Upper lobe of left lung (tissue), 6 donors: ENCODE results near the gene ARFRP1. TPM values are rescaled to one million over a fixed set of nuclear protein-coding genes. Genes with fewer than 3 reads are reported as not detected.
"Not testable (repeated sequence)": the region's sequence is repeated elsewhere in the genome, so short reads cannot be mapped to it uniquely, and the experiment has no call there.

Experiments used
- ATAC-seq, 2 donors: fragments of 200-7000 bp; cut with Tn5 transposase; one replicate each; pipeline ENCODE4 v1.9.1; 2022; ENCODE audit warnings: mild to moderate bottlenecking in 2 of 2, moderate library complexity in 2 of 2; ENCODE audit not compliant: low FRiP score in 2 of 2
- DNase-seq, 2 donors: peaks; one replicate each; pipeline ENCODE4 v3.0.0-alpha.2; 2019 to 2020
- H3K27ac ChIP-seq, 4 donors: fragments of 200-600 bp; sonication (generic); one replicate each; pipeline ENCODE4 v1.5.1; 2016 to 2019
- H3K27me3 ChIP-seq, 4 donors: fragments of 200-600 bp; sonication (generic); one replicate each; pipeline ENCODE4 v1.5.1; 2017 to 2019
- H3K36me3 ChIP-seq, 4 donors: fragments of 200-600 bp; sonication (generic); one replicate each; pipeline ENCODE4 v1.5.1; 2016 to 2019
- H3K4me1 ChIP-seq, 4 donors: fragments of 200-600 bp; sonication (generic); one replicate each; pipeline ENCODE4 v1.5.1; 2018 to 2019
- H3K4me3 ChIP-seq, 4 donors: fragments of 200-600 bp; sonication (generic); one replicate each; pipeline ENCODE4 v1.5.1; 2017 to 2019; ENCODE audit warnings: mild to moderate bottlenecking in 2 of 4, moderate library complexity in 1 of 4
- H3K9me3 ChIP-seq, 4 donors: fragments of 200-600 bp; sonication (generic); one replicate each; pipeline ENCODE4 v1.5.1; 2018 to 2019
- EP300 ChIP-seq, 4 donors: sonication (generic); formaldehyde crosslinking; IDR thresholded peaks; one replicate each; pipeline ENCODE4 v1.5.1; 2017; ENCODE audit warnings: antibody characterized with exemption in 4 of 4, control low read depth in 2 of 4
- POLR2A ChIP-seq, 4 donors: fragments of 450-650 bp; IDR thresholded peaks; one replicate each; pipeline ENCODE4 v1.5.1; 2016 to 2017; ENCODE audit warnings: antibody characterized with exemption in 4 of 4, mild to moderate bottlenecking in 2 of 4
- POLR2AphosphoS5 ChIP-seq, 2 donors: sonication (generic); formaldehyde crosslinking; IDR thresholded peaks; one replicate each; pipeline ENCODE4 v1.5.1; 2017; ENCODE audit warnings: antibody characterized with exemption in 2 of 2
- WGBS, 2 donors: methylation state at CpG; one replicate each; pipeline ENCODE4 v1.1.5; 2017 to 2018; 5-methylcytosine and 5-hydroxymethylcytosine counted together
- small RNA-seq, 4 donors: library from RNA; depleted of rRNA; stranded (forward); fragments of <200 nt; gene quantifications; one replicate each; pipeline ENCODE3, GENCODE V24; 2016
- total RNA-seq, 6 donors: library from RNA; depleted of rRNA in 4 of 6; stranded (reverse); fragments of >200 nt in 4 of 6; gene quantifications; one replicate each; pipeline versions ENCODE4 v1.1.0 to v1.2.1, GENCODE V29; 2016 to 2021
- TF ChIP-seq, protein P1 (sequence below), 6 experiments: fragments of 450-650 bp in 4 of 6; fragments of 200-600 bp in 2 of 6; sonication (generic) in 2 of 6; IDR thresholded peaks; one replicate each; pipeline ENCODE4 v1.5.1; 2016 to 2019; ENCODE audit warnings: antibody characterized with exemption in 6 of 6
- donor health status: DM: no; HTN: no; CAD: no; lungs with moderate emphysema.
- donor health status: DM: no; HTN: yes; CAD: no; lungs with severe emphysema.

Gene ARFRP1
- total RNA-seq, 6 donors from 2014 or later, result 26.8 to 56.4 (median 46.3) TPM

DNA sequence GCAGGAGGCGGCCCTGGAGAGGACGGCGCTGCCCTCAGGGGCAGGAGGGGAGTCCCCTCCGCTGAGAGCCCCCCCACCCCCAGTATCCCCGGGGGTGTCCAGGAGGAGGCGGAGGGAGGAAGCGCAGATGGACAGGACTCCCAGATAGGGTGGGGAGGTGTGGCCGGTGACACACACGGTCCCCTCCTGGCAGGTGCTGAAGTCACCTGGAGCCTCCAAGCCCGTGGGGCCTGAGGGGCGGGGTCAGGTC is 55.9 kb downstream of the ARFRP1 start:
- ATAC-seq, result no peak
- Histone ChIP-seq H3K4me3 (peak overlapping the region; percentile 14 to 73 (median 60)), H3K9me3 (no peaks in the 10 kb centered on the region), H3K36me3 (no peaks in the 10 kb centered on the region), H3K27me3 (peaks cover 0 to 12% (median 6%) of the 10 kb centered on the region in 4 donors), H3K4me1 (peaks cover 27 to 32% (median 28%) of the 10 kb centered on the region in 4 donors), H3K27ac (peak overlapping the region in 1 of 4 donors; percentile 26)
- DNase-seq, result no peak
- 17 to 20% methylated on average over 1 to 11 of the region's 11 CpGs for WGBS, 2 donors
- TF ChIP-seq EP300 (IDR thresholded peaks at IDR 0.05) (no peak), POLR2AphosphoS5 (IDR thresholded peaks at IDR 0.05) (no peak), POLR2A (IDR thresholded peaks at IDR 0.05) (no peak)

GRCh38 chr20:63650486-63650885 is 57.3 kb downstream of the ARFRP1 start:
- WGBS, 2 donors, result 83% methylated on average over 3 of the region's 25 CpGs; no CpG with 5 or more reads in 1 of the 2 donors
- not testable (repeated sequence) for ATAC-seq, H3K36me3 ChIP-seq, H3K4me3 ChIP-seq, H3K27ac ChIP-seq, H3K9me3 ChIP-seq, DNase-seq
- H3K27me3 ChIP-seq, result peaks cover 0 to 12% (median 6%) of the 10 kb centered on the region in 4 donors
- H3K4me1 ChIP-seq, result peaks cover 27 to 32% (median 28%) of the 10 kb centered on the region in 4 donors

DNA sequence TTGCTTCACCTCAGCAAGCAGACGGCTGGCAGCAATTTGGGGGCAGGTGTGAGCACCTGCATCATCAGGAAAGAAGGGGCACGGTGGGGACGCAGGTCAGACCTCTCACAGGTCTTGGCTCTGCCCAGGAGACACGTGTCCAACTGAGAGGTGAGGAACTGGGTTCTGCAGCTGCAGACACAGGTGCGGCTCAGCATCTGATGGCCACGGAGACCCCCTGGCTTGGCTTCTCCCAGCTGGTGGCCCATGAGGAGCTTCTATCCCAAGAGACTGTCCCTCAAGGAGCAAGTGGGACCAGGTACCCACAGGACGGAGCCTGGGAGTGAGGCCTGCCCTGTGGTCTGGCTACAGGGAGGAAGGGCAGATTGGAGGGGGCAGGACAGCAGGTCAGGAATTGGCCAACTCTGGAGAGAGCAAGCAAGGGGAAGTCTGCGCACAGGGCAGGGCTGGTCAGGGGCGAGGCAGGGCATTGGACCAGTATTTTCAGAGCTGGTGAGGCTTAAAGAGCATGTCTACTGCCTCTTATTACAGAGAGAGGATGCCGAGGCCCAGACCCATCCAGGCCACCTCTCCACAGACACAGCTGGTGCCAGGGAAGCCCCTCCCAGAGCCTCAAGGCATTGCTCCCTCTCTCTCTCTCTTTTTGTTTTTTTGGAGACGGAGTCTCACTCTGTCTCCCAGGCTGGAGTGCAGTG is 58.7 kb downstream of the ARFRP1 start:
- H3K36me3 ChIP-seq, result no peaks in the 10 kb centered on the region
- H3K4me3 ChIP-seq, result no peak overlapping the region
- WGBS, 2 donors, result 74 to 84% methylated on average over 4 to 11 of the region's 11 CpGs
- DNase-seq (no peak), ATAC-seq (no peak)
- no peak overlapping the region for H3K27ac ChIP-seq
- H3K9me3 ChIP-seq, result no peaks in the 10 kb centered on the region
- peaks cover 0 to 12% (median 6%) of the 10 kb centered on the region in 4 donors for H3K27me3 ChIP-seq
- TF ChIP-seq POLR2A (IDR thresholded peaks at IDR 0.05), result no peak
- TF ChIP-seq, protein P1, sequence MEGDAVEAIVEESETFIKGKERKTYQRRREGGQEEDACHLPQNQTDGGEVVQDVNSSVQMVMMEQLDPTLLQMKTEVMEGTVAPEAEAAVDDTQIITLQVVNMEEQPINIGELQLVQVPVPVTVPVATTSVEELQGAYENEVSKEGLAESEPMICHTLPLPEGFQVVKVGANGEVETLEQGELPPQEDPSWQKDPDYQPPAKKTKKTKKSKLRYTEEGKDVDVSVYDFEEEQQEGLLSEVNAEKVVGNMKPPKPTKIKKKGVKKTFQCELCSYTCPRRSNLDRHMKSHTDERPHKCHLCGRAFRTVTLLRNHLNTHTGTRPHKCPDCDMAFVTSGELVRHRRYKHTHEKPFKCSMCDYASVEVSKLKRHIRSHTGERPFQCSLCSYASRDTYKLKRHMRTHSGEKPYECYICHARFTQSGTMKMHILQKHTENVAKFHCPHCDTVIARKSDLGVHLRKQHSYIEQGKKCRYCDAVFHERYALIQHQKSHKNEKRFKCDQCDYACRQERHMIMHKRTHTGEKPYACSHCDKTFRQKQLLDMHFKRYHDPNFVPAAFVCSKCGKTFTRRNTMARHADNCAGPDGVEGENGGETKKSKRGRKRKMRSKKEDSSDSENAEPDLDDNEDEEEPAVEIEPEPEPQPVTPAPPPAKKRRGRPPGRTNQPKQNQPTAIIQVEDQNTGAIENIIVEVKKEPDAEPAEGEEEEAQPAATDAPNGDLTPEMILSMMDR (IDR thresholded peaks at IDR 0.05), result no peak
- no peak for TF ChIP-seq POLR2AphosphoS5 (IDR thresholded peaks at IDR 0.05)
- no peak for TF ChIP-seq EP300 (IDR thresholded peaks at IDR 0.05)
- H3K4me1 ChIP-seq, result peaks cover 24 to 29% (median 26%) of the 10 kb centered on the region in 4 donors

Small RNAs within 50 kb of the gene (small RNA-seq; reads per million reads assigned to genes)
- 0 reads per million in 4 donors for gene LIME1
- gene TNFRSF6B, result 0 reads per million in 4 donors

Other genes with a start within 250 kb of the ARFRP1 start
- gene KCNQ2, start 235.3 kb downstream of the ARFRP1 start, total RNA-seq, result under 1 TPM in 1 of 6 donors, not detected in 5; 0.66 TPM
- 1 to 10 TPM in 2 of 6 donors, under 1 TPM in 2, not detected in 2; 0.61 to 1.6 (median 1.1) TPM for gene EEF1A2, start 208.9 kb downstream of the ARFRP1 start, total RNA-seq
- 100 to 1,000 TPM in 5 of 6 donors, 10 to 100 TPM in 1; 91.1 to 468 (median 416) TPM for gene PPDPF, start 187.2 kb downstream of the ARFRP1 start, total RNA-seq
- gene PTK6, start 170.6 kb downstream of the ARFRP1 start, total RNA-seq, result 1 to 10 TPM; 3.3 to 9.8 (median 6.0) TPM
- gene SRMS, start 160.2 kb downstream of the ARFRP1 start, total RNA-seq, result not detected
- 1 to 10 TPM in 4 of 6 donors, under 1 TPM in 2; 0.29 to 6.5 (median 1.4) TPM for gene FNDC11, start 153.8 kb downstream of the ARFRP1 start, total RNA-seq
- gene HELZ2, start 133.7 kb downstream of the ARFRP1 start, total RNA-seq, result 100 to 1,000 TPM in 1 of 6 donors, 10 to 100 TPM in 5; 40.1 to 102 (median 56.6) TPM
- gene GMEB2, start 80.9 kb downstream of the ARFRP1 start, total RNA-seq, result 10 to 100 TPM; 10.1 to 12.9 (median 12.4) TPM
- 10 to 100 TPM in 3 of 6 donors, 1 to 10 TPM in 3; 2.1 to 16.5 (median 9.1) TPM for gene STMN3, start 54.6 kb downstream of the ARFRP1 start, total RNA-seq
- gene RTEL1, start 49.7 kb downstream of the ARFRP1 start, total RNA-seq, result 10 to 100 TPM in 5 of 6 donors, 1 to 10 TPM in 1; 8.6 to 73.3 (median 32.5) TPM
- gene TNFRSF6B, start 11.3 kb downstream of the ARFRP1 start, total RNA-seq, result 10 to 100 TPM; 13.8 to 34.8 (median 16.9) TPM
- gene ZGPAT, start 63 bp upstream of the ARFRP1 start, total RNA-seq, result 10 to 100 TPM; 24.8 to 70.2 (median 36.8) TPM
- 10 to 100 TPM; 12.4 to 51.3 (median 15.3) TPM for gene LIME1, start 28.7 kb upstream of the ARFRP1 start, total RNA-seq
- gene SLC2A4RG, start 31.8 kb upstream of the ARFRP1 start, total RNA-seq, result 100 to 1,000 TPM in 1 of 6 donors, 10 to 100 TPM in 5; 28.8 to 106 (median 71.9) TPM
- 10 to 100 TPM in 4 of 6 donors, 1 to 10 TPM in 2; 7.6 to 25.3 (median 11.6) TPM for gene ZBTB46, start 123.3 kb upstream of the ARFRP1 start, total RNA-seq
- under 1 TPM in 1 of 6 donors, not detected in 5; 0.23 TPM for gene ABHD16B, start 153.5 kb upstream of the ARFRP1 start, total RNA-seq
- 100 to 1,000 TPM in 1 of 6 donors, 10 to 100 TPM in 5; 64.2 to 103 (median 79.4) TPM for gene TPD52L2, start 157.3 kb upstream of the ARFRP1 start, total RNA-seq
- 10 to 100 TPM; 44.6 to 66.0 (median 60.7) TPM for gene DNAJC5, start 187.2 kb upstream of the ARFRP1 start, total RNA-seq
- gene UCKL1, start 248.4 kb upstream of the ARFRP1 start, total RNA-seq, result 100 to 1,000 TPM in 1 of 6 donors, 10 to 100 TPM in 5; 23.0 to 103 (median 37.3) TPM